Transverse colon (tissue), 4 donors: ENCODE results near the gene ANXA10. TPM values are rescaled to one million over a fixed set of nuclear protein-coding genes. Genes with fewer than 3 reads are reported as not detected.

Experiments
- DNase-seq: peaks from one replicate; pipeline ENCODE4 v3.0.0-alpha.2; 2019
- H3K27ac ChIP-seq, 4 donors: fragments of 200-600 bp; sonication (generic); 2 replicates each; pipeline ENCODE4 v1.5.1; 2016 to 2018; ENCODE audit warnings: inconsistent platforms in 4 of 4
- H3K27me3 ChIP-seq: fragments of 200-600 bp; sonication (generic); 2 replicates; pipeline ENCODE4 v1.5.1; 2017; ENCODE audit warnings: inconsistent platforms
- H3K36me3 ChIP-seq, 4 donors: fragments of 200-600 bp; sonication (generic); 2 replicates each; pipeline ENCODE4 v1.5.1; 2017 to 2019; ENCODE audit warnings: inconsistent platforms in 4 of 4
- H3K4me1 ChIP-seq, 4 donors: fragments of 200-600 bp; sonication (generic); 2 replicates each; pipeline ENCODE4 v1.5.1; 2017 to 2020; ENCODE audit warnings: inconsistent platforms in 4 of 4
- H3K4me3 ChIP-seq, 4 donors: fragments of 200-600 bp; sonication (generic); 1 replicate in 1 of 4; 2 replicates in 3 of 4; pipeline versions ENCODE4 v1.5.1 to v1.6.1; 2017 to 2019; ENCODE audit warnings: inconsistent platforms in 4 of 4
- H3K9me3 ChIP-seq, 2 donors: fragments of 200-600 bp; sonication (generic); 2 replicates each; pipeline ENCODE4 v1.5.1; 2017 to 2019; ENCODE audit warnings: inconsistent platforms in 2 of 2
- CTCF ChIP-seq, 5 experiments: fragments of 200-600 bp in 3 of 5; fragments of 450-650 bp in 2 of 5; sonication (generic) in 3 of 5; IDR thresholded peaks; 1 replicate in 2 of 5; 2 replicates in 3 of 5; pipeline ENCODE4 v1.5.1; 2016 to 2017; ENCODE audit warnings: antibody characterized with exemption in 5 of 5, inconsistent platforms in 3 of 5, mild to moderate bottlenecking in 2 of 5, moderate library complexity in 1 of 5
- EP300 ChIP-seq: sonication (generic); formaldehyde crosslinking; IDR thresholded peaks from one replicate; pipeline ENCODE4 v1.6.1; 2017; ENCODE audit warnings: antibody characterized with exemption, low read depth
- POLR2A ChIP-seq: fragments of 450-650 bp; IDR thresholded peaks from one replicate; pipeline ENCODE4 v1.6.1; 2016; ENCODE audit warnings: antibody characterized with exemption, mild to moderate bottlenecking, moderate library complexity
- POLR2AphosphoS5 ChIP-seq, 3 donors: sonication (generic); formaldehyde crosslinking; IDR thresholded peaks; one replicate each; pipeline ENCODE4 v1.6.1; 2016; ENCODE audit warnings: antibody characterized with exemption in 3 of 3
- WGBS, 2 donors: methylation state at CpG; one replicate each; pipeline ENCODE4 v1.1.5; 2018; ENCODE audit warnings: low coverage in 1 of 2; 5-methylcytosine and 5-hydroxymethylcytosine counted together
- in situ Hi-C, 4 donors: fragments of 200-750 bp; cut with MboI; loops; one replicate each; pipeline versions ENCODE4 v1.15.0 to v1.15.1; 2017; ENCODE audit warnings: low sequenced_read_pairs in 3 of 4, low pct_ligation_motif_present in 1 of 4, low pct_unique_long_range_greater_than_20kb in 1 of 4
- intact Hi-C: fragments of 100-400 bp; cut with DNase I; formaldehyde crosslinking; loops from one replicate; pipeline ENCODE4 v1.15.1; 2023; ENCODE audit warnings: low total_unique reads
- total RNA-seq, 4 donors: library from RNA; depleted of rRNA; stranded (reverse); fragments of >200 nt; gene quantifications; one replicate each; pipeline ENCODE4 v1.1.0, GENCODE V29; 2016

ANXA10 gene
- total RNA-seq, 4 donors from 2014 or later: 0.82 TPM; not detected in 3

- Histone ChIP-seq H3K36me3 (no peaks in the 10 kb centered on the region), H3K4me1 (no peaks in the 10 kb centered on the region), H3K27ac (no peak overlapping the region), H3K4me3 (no peak overlapping the region), H3K27me3 (no peaks in the 10 kb centered on the region), H3K9me3 (no peaks in the 10 kb centered on the region)
- in situ Hi-C loops (no loop called here), intact Hi-C loops (no loop called here)
- TF ChIP-seq EP300: no peak
- no peak for TF ChIP-seq CTCF (IDR thresholded peaks at IDR 0.05)
- no peak for TF ChIP-seq POLR2AphosphoS5 (IDR thresholded peaks at IDR 0.05)
- TF ChIP-seq POLR2A: no peak
- no peak for DNase-seq
- 69 to 73% methylated on average over 1 of the region's 1 CpG for WGBS, 2 donors
Observed at GRCh38 chr4:168118116-168118655, 25.8 kb downstream of the ANXA10 start.

GRCh38 chr4:168119100-168119499 lies 26.8 kb downstream of the ANXA10 start:
- intact Hi-C loops (no loop called here), in situ Hi-C loops (no loop called here)
- TF ChIP-seq EP300 (no peak), CTCF (IDR thresholded peaks at IDR 0.05) (no peak)
- H3K27ac ChIP-seq: no peak overlapping the region
- no peaks in the 10 kb centered on the region for H3K27me3 ChIP-seq
- no peaks in the 10 kb centered on the region for H3K9me3 ChIP-seq
- WGBS, 2 donors: 19 to 26% methylated on average over 1 of the region's 1 CpG
- H3K4me3 ChIP-seq: no peak overlapping the region
- H3K36me3 ChIP-seq: no peaks in the 10 kb centered on the region
- DNase-seq: no peak
- no peaks in the 10 kb centered on the region for H3K4me1 ChIP-seq

GRCh38 chr4:168119890-168120289 lies 27.6 kb downstream of the ANXA10 start:
- no peaks in the 10 kb centered on the region for H3K36me3 ChIP-seq
- no peaks in the 10 kb centered on the region for H3K4me1 ChIP-seq
- no peak for DNase-seq
- H3K4me3 ChIP-seq: no peak overlapping the region
- 61 to 71% methylated on average over 3 of the region's 3 CpGs for WGBS, 2 donors
- in situ Hi-C loops (no loop called here), intact Hi-C loops (no loop called here)
- no peak for TF ChIP-seq POLR2A
- TF ChIP-seq CTCF (IDR thresholded peaks at IDR 0.05): no peak
- no peaks in the 10 kb centered on the region for H3K9me3 ChIP-seq
- no peaks in the 10 kb centered on the region for H3K27me3 ChIP-seq
- no peak overlapping the region for H3K27ac ChIP-seq

GRCh38 chr4:168120811-168121210 lies 28.5 kb downstream of the ANXA10 start:
- no peaks in the 10 kb centered on the region for H3K4me1 ChIP-seq
- DNase-seq: no peak
- no peaks in the 10 kb centered on the region for H3K36me3 ChIP-seq
- no peak overlapping the region for H3K27ac ChIP-seq
- H3K4me3 ChIP-seq: no peak overlapping the region
- no peaks in the 10 kb centered on the region for H3K27me3 ChIP-seq
- WGBS, 2 donors: 64 to 72% methylated on average over 1 of the region's 1 CpG
- in situ Hi-C loops (no loop called here), intact Hi-C loops (no loop called here)
- no peaks in the 10 kb centered on the region for H3K9me3 ChIP-seq
- TF ChIP-seq POLR2AphosphoS5 (IDR thresholded peaks at IDR 0.05): no peak
- no peak for TF ChIP-seq POLR2A
- no peak for TF ChIP-seq EP300
- TF ChIP-seq CTCF (IDR thresholded peaks at IDR 0.05): no peak
